Stomach (tissue), 4 donors: ENCODE measurements around the gene ABL1.

ENCODE experiments used
- EP300 ChIP-seq: sonication (generic); formaldehyde crosslinking; IDR thresholded peaks from one replicate; pipeline ENCODE4 v1.6.1; 2017; ENCODE audit warnings: antibody characterized with exemption
- POLR2A ChIP-seq, 4 donors: fragments of 450-650 bp; IDR thresholded peaks; one replicate each; pipeline ENCODE4 v1.6.1; 2016; ENCODE audit warnings: antibody characterized with exemption in 4 of 4, control low read depth in 2 of 4, mild to moderate bottlenecking in 1 of 4, moderate library complexity in 1 of 4
- TF ChIP-seq, protein P1 (sequence below), 7 experiments: fragments of 450-650 bp in 4 of 7; fragments of 200-600 bp in 3 of 7; sonication (generic) in 3 of 7; IDR thresholded peaks; one replicate each; pipeline ENCODE4 v1.5.1; 2016 to 2019; ENCODE audit warnings: antibody characterized with exemption in 7 of 7, control low read depth in 2 of 7, mild to moderate bottlenecking in 1 of 7

DNA sequence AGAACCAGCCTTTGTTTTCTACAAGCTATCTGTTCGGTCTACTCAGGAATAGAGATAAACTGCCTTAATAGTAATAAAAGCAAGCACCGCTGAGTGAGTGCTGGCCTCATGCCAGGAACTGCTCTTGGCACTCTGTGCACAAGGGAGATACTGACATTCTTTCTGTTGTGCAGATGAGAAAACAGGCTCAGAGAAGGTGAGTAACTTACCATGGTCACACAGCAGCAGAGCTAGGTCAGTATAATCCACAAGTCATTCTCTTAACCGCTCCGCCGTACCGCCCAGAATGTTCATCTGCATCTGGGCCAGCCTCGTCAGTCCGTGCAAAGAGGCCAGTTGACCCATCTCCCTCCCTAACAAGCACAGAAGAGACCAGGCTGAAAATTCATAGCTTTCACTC, 34.2 kb downstream of the ABL1 start:
- TF ChIP-seq POLR2A (IDR thresholded peaks at IDR 0.05): no peak
- TF ChIP-seq, protein P1, sequence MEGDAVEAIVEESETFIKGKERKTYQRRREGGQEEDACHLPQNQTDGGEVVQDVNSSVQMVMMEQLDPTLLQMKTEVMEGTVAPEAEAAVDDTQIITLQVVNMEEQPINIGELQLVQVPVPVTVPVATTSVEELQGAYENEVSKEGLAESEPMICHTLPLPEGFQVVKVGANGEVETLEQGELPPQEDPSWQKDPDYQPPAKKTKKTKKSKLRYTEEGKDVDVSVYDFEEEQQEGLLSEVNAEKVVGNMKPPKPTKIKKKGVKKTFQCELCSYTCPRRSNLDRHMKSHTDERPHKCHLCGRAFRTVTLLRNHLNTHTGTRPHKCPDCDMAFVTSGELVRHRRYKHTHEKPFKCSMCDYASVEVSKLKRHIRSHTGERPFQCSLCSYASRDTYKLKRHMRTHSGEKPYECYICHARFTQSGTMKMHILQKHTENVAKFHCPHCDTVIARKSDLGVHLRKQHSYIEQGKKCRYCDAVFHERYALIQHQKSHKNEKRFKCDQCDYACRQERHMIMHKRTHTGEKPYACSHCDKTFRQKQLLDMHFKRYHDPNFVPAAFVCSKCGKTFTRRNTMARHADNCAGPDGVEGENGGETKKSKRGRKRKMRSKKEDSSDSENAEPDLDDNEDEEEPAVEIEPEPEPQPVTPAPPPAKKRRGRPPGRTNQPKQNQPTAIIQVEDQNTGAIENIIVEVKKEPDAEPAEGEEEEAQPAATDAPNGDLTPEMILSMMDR (IDR thresholded peaks at IDR 0.05): no peak
- no peak for TF ChIP-seq EP300
